NCI-H524 treated with DMSO at 0.1 percent for 48 hours (cell line): ENCODE results near the gene RET.
"Not testable (repeated sequence)": the region's sequence is repeated elsewhere in the genome, so short reads cannot be mapped to it uniquely, and the experiment has no call there.

Experiments used
- DNase-seq: peaks from one replicate; lab custom pipeline; 2025; lab: John Stamatoyannopoulos, UW

The RET gene

DNA sequence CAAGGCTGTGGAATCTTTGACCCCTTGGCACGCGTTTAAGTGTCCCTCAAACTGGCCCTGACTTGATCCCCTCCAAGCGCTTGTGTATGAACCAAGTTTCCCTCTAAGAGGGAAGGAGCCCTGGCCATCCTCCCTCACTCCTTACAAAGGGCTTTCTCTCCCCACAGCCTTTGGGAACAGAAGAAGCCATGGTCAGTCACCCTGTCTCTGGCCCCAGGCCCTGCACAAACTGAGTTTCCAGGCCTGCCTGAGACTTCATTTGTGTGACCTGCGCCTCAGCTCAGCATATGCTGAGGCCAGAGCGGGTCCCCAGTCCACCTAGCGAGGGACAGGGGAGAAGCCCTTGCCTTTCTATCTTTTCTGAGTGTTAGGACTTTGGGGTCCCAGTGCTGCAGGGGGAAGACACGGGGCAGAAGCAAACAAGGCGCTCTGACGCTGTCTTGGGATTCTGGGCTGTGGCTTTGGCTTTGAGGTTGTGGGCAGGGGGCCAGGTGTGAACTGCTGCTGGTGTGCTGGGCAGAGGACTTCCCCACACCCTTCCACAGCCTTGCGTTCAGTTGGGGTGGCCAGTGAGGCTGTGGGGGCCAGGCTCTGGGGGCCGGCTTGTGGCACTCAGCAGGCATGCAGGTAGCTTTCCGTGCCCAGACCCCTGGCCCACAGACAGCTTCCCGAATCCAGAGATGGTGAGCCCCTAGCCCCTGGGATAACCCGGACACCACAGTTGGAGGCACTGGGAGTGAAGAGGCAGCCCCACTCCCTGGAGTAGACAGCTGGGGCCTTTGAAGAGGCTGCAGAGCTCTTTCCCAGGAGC is 1.5 kb downstream of the RET start:
- no peak for DNase-seq

DNA sequence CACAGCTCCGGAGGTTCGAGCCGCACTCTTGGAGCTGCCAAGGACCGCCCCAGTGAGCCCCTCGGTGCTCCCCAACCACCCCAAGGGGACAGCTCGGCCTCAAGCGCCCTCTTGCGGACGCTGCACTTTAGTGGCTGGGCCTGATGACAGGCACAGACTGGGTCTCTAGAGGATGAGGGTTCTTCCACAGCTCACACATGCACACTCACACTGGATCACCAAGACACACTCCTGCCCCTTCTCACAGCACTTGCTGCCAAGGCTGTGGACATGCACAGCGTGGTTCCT is 2.1 kb downstream of the RET start:
- no peak for DNase-seq

GRCh38 chr10:43079856-43080255 is 3.0 kb downstream of the RET start:
- DNase-seq: no peak

- DNase-seq: no peak
Observed at GRCh38 chr10:43082087-43082486, 5.2 kb downstream of the RET start.

DNA sequence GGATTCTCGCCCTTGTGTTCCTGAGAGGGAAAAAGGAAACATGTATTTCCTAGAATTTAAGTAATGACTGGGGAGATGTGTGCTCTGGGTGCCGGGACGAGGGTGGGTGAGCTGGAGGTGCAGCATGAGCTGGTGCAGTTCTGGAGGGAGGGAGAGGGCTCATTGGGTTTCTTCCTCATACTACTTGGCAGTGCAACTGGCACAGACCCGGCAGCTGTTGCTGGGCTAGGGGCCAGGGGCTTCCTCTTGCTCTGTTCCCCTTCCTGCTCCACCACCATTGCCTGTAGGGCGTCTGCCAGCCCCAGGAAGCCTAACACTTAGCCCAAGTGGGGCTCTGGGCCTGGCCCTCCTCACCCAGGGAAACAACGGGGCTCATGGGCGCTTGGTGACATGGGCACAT is 5.9 kb downstream of the RET start:
- no peak for DNase-seq

GRCh38 chr10:43083764-43084163 is 6.9 kb downstream of the RET start:
- DNase-seq: no peak

DNA sequence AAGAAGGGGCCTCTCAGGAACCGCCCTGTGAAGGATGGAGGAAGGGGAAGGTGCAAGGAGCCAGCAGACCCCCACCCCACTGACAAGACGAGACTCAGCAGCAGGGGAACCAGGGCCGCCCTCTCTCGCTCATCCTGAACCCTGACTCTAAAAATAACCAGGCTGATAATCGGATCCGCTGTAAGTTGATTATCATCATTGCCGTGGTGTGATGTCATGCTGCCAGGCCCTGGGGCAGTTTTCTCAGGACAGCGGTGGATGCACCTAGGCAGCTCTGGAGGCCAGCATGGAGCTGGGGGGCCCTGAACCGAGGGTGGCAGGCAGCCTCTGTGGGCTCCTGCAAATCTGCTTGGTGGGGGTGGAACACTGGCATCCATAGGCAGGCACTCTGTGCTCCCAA is 7.9 kb downstream of the RET start:
- no peak for DNase-seq

GRCh38 chr10:43086321-43086942 is 9.6 kb downstream of the RET start:
- no peak for DNase-seq

DNA sequence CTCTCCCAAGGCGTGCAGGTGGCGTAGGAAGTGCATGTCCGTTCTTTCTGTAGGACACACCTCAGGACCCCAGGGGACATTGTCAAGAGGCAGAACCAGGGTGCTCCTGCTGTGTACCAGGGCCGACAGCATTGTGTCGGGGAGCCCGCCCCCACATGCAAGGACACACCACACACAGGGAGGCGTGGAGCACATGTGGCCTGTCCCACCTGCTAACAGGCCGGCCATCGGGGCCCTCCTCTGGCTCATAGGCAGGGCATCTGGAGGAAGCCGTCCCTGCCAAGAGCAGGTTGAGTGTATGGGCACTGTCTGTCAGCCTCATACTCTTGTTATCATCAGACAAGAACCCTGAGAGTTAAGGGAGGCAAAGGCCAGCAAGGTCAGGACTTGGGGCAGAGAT is 12.7 kb downstream of the RET start:
- DNase-seq: no peak

GRCh38 chr10:43090188-43090587 is 13.3 kb downstream of the RET start:
- no peak for DNase-seq

DNA sequence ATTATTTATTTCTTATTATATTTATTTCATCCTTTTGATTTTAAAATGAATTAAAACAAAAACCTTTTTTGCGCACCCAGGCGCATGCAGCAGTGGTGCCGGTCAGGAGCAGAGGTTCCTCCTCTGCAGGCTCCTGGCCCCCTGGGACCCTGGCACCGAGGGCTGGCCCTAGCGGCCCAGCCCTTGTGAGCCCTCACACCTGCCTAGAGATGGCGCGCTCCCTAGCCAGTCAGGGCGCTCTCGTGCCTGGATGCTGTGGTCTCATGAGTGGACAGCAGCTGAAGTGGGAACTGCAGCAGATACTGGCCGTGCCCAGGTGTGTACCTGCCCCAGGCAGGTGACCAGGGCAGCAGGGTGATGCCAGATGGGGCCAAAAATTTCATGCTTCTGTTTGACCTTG is 13.8 kb downstream of the RET start:
- no peak for DNase-seq

- no peak for DNase-seq
Observed at GRCh38 chr10:43091846-43092245, 15.0 kb downstream of the RET start.

- no peak for DNase-seq
Observed at GRCh38 chr10:43093423-43094076, 16.7 kb downstream of the RET start.

DNA sequence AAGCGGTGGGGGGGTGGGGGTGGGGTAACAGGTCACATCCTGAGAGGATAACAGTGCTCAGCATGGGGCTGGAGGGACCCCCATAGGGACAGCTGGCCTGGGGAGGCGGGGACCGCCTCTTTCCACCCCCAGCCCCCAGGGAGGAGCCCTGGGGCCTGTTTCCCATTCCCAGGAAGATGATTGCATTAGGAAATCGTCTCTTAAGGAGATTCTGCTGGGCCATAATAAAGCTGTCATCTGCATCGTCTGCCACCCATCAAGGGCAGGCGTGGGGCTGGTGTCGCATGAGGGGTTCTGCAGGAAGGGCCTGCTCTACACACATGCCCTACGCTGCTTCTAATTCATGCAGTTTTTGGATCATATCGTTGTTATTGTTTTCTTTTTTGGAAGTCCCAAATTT is 17.2 kb downstream of the RET start:
- no peak for DNase-seq

DNA sequence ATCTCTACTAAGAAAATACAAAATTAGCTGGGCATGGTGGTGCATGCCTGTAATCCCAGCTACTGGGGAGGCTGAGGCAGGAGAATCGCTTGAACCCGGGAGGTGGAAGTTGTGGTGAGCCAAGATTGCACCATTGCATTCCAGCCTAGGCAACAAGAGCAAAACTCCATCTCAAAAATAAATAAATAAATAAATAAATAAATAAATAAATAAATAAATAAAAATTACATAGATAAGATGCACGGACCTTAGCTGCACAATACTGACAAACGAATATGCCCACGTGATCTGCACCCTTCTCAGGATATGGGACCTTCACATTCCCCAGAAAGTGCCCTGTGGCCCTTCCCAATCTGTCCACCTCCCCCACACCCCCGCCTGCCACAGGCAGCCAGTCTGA is 22.5 kb downstream of the RET start:
- not testable (repeated sequence) for DNase-seq

DNA sequence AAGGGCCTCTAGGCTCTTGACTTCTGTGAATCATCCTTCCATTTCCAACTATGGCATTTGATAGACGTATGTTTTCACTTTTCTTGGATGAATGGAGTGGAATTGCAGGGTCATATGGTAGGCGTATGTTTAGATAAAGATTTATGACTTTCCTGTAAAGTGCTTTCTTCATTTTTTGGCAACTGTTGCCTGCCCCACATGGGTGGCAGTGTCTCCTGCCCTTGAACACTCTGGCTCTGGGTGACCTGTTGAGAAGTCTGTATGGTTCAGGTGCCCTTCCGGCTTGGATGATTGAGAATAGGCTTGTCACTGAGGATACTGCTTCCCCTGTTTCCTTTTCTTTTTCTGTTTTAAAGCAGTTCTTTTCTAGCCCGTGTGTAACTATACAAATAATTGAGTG is 23.1 kb downstream of the RET start:
- DNase-seq: no peak

DNA sequence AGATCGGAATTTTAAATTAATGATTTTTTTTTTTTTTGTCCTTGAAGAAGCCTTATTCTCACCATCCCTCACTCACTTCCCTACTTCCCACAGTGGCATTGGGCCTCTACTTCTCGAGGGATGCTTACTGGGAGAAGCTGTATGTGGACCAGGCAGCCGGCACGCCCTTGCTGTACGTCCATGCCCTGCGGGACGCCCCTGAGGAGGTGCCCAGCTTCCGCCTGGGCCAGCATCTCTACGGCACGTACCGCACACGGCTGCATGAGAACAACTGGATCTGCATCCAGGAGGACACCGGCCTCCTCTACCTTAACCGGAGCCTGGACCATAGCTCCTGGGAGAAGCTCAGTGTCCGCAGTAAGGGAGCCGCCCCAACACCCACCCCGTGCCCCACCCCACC is 23.5 kb downstream of the RET start:
- DNase-seq: no peak

DNA sequence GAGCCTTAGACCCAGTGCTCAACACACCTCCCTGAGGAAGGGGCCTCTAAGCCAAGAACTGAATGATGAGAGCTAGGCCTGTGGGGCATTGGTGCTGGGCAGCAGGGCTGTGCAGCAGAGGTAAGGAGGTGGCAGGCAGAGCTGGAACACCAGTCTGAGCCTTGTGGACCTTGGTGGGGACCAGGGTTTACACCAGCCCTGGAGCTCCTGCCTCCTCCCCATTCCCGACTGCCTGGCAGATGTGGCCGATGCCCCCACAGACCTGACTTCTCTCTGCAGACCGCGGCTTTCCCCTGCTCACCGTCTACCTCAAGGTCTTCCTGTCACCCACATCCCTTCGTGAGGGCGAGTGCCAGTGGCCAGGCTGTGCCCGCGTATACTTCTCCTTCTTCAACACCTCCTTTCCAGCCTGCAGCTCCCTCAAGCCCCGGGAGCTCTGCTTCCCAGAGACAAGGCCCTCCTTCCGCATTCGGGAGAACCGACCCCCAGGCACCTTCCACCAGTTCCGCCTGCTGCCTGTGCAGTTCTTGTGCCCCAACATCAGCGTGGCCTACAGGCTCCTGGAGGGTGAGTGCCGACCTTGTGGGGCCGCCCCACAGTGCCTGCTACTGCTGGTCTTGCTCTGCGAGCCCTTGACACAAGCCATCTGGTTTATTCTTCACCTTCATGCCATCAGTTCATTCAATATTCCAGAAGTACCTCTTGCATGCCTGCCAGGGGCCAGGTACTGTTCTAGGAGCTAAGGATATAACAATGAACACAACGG is 25.4 kb downstream of the RET start:
- DNase-seq: no peak

DNA sequence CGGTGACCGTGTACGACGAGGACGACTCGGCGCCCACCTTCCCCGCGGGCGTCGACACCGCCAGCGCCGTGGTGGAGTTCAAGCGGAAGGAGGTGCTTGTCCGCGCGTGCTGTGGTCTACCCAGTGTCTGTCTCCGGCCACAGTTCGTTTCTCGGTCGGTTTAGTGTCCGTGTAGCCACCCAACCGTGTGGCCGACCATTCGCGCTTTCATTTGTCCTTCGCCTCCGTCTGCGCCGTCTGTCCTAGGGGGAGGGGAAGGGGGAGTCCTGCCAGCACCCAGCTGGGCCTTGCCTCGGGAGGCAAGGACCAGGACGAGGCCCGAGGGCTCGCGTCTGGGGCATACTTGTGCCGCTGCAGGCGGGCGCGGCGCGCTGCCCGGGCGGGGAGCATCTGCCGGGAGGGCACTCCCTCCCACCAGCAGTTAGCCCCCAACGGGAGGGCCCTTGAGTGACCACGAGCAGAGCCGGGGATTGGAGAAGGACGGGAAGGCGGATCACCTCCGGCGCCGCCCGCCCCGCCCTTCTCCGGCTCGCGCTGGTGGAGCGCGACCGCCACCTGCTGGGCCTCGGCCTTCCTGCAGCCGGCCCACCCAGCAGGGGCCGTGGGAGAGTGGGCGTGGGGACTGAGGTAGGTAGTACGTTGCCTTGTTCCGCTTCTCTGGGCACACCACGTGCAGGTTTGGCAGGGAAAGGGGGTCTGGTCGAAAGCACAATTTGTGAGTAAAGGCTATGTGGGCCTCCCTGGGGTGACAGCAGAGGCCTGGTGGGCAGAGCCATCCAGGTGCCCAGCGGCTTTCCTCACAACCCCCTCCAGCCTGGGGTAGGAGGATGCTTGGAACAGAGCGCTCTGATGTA is 28.5 kb downstream of the RET start:
- no peak for DNase-seq

GRCh38 chr10:43105956-43106229 is 29.0 kb downstream of the RET start:
- DNase-seq: no peak

DNA sequence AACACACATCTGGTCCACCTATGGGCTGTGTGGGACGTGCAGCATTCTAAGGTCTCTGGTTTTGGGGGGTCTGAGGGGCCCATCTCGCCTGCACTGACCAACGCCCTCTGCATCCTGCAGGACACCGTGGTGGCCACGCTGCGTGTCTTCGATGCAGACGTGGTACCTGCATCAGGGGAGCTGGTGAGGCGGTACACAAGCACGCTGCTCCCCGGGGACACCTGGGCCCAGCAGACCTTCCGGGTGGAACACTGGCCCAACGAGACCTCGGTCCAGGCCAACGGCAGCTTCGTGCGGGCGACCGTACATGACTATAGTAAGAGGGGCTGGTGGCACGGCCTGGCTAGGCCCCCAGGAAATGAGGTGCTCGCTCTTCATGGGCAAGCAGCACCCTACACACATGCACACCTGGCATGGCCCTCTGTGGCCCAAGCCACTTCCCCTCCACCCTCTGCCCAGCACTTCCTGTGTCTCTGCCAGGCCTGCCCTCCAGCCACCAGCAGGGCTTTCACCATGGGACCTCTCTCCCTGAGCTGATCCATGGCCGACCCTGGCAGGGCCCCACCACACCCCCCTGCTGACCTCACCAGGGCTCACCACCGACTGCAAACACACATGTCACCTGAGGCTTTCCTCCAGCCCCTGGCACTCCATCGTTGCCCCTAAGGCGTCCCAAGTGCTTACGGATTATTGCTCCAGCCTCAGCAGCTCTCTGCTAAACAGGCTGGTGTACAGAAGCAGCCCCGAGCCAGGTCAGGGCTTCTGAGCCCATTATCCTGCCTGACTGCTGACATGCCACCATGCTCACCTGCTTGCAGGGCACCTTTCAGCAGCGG is 29.6 kb downstream of the RET start:
- no peak for DNase-seq
